Tibial artery (tissue), 4 donors: Measurements from ENCODE around the gene IL1R2.

Experiments used
- DNase-seq, 2 donors: peaks; one replicate each; pipeline ENCODE4 v3.0.0-alpha.2; 2019
- H3K27ac ChIP-seq, 2 donors: fragments of 200-600 bp; sonication (generic) in 1 of 2; 1 replicate in 1 of 2; 2 replicates in 1 of 2; pipeline ENCODE4 v1.5.1; 2018 to 2019; ENCODE audit warnings: mild to moderate bottlenecking in 1 of 2
- H3K27me3 ChIP-seq, 2 donors: fragments of 200-600 bp; sonication (generic) in 1 of 2; one replicate each; pipeline versions ENCODE4 v1.5.1 to v1.6.0; 2016 to 2019
- H3K36me3 ChIP-seq, 3 donors: fragments of 200-600 bp; sonication (generic) in 2 of 3; one replicate each; pipeline ENCODE4 v1.5.1; 2016 to 2019; ENCODE audit warnings: mild to moderate bottlenecking in 2 of 3
- H3K4me1 ChIP-seq, 4 donors: fragments of 200-600 bp; sonication (generic) in 2 of 4; 1 replicate in 3 of 4; 2 replicates in 1 of 4; pipeline ENCODE4 v1.5.1; 2016 to 2019
- H3K4me3 ChIP-seq, 2 donors: fragments of 200-600 bp; sonication (generic) in 1 of 2; 1 replicate in 1 of 2; 2 replicates in 1 of 2; pipeline ENCODE4 v1.5.1; 2018 to 2019; ENCODE audit warnings: mild to moderate bottlenecking in 2 of 2
- H3K9me3 ChIP-seq, 3 donors: fragments of 200-600 bp; sonication (generic) in 1 of 3; one replicate each; pipeline ENCODE4 v1.5.1; 2016 to 2019
- intact Hi-C: fragments of 100-400 bp; cut with DNase I; formaldehyde crosslinking; loops from one replicate; pipeline ENCODE4 v1.15.0; 2023; ENCODE audit warnings: low total_unique reads
- TF ChIP-seq, protein P1 (sequence below), 2 experiments: fragments of 200-600 bp in 1 of 2; fragments of 450-650 bp in 1 of 2; IDR thresholded peaks; one replicate each; pipeline ENCODE4 v1.5.1; 2017 to 2019; ENCODE audit warnings: antibody characterized with exemption in 2 of 2, mild to moderate bottlenecking in 1 of 2, moderate library complexity in 1 of 2

Gene IL1R2

GRCh38 chr2:101949304-101949703 lies 42.5 kb upstream of the IL1R2 start:
- no peak overlapping the region for H3K4me3 ChIP-seq
- no peaks in the 10 kb centered on the region for H3K27me3 ChIP-seq
- H3K9me3 ChIP-seq, result no peaks in the 10 kb centered on the region
- no peaks in the 10 kb centered on the region for H3K4me1 ChIP-seq
- TF ChIP-seq, protein P1, sequence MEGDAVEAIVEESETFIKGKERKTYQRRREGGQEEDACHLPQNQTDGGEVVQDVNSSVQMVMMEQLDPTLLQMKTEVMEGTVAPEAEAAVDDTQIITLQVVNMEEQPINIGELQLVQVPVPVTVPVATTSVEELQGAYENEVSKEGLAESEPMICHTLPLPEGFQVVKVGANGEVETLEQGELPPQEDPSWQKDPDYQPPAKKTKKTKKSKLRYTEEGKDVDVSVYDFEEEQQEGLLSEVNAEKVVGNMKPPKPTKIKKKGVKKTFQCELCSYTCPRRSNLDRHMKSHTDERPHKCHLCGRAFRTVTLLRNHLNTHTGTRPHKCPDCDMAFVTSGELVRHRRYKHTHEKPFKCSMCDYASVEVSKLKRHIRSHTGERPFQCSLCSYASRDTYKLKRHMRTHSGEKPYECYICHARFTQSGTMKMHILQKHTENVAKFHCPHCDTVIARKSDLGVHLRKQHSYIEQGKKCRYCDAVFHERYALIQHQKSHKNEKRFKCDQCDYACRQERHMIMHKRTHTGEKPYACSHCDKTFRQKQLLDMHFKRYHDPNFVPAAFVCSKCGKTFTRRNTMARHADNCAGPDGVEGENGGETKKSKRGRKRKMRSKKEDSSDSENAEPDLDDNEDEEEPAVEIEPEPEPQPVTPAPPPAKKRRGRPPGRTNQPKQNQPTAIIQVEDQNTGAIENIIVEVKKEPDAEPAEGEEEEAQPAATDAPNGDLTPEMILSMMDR (IDR thresholded peaks at IDR 0.05), result no peak
- H3K27ac ChIP-seq, result no peak overlapping the region
- no peaks in the 10 kb centered on the region for H3K36me3 ChIP-seq
- intact Hi-C loops, result no loop called here
- DNase-seq, result no peak

DNA sequence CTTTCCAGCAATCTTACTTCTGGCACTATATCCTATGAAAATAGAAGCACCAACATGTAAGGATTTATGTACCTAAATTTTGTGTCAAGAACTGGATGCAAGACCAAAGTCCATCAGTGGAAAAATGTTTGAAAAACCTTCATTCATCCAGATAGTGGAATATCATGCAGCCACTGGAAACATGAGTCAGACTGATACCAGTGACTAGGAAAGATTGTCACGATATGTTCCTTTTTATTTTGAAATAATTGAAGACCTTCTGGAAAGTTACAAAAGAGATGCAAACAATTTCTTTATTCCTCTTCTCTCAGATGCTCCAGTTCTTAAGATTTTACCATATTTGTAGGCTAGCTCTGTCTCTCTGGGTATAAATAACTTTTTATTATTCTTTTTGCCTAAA lies 40.5 kb upstream of the IL1R2 start:
- Histone ChIP-seq H3K4me3 (no peak overlapping the region), H3K36me3 (no peaks in the 10 kb centered on the region), H3K4me1 (no peaks in the 10 kb centered on the region), H3K27me3 (no peaks in the 10 kb centered on the region), H3K27ac (no peak overlapping the region), H3K9me3 (no peaks in the 10 kb centered on the region)
- TF ChIP-seq, protein P1 (IDR thresholded peaks at IDR 0.05), result no peak
- intact Hi-C loops, result no loop called here
- no peak for DNase-seq

- no peaks in the 10 kb centered on the region for H3K27me3 ChIP-seq
- no peak overlapping the region for H3K4me3 ChIP-seq
- H3K9me3 ChIP-seq, result no peaks in the 10 kb centered on the region
- H3K27ac ChIP-seq, result no peak overlapping the region
- H3K36me3 ChIP-seq, result no peaks in the 10 kb centered on the region
- no peaks in the 10 kb centered on the region for H3K4me1 ChIP-seq
- TF ChIP-seq, protein P1 (IDR thresholded peaks at IDR 0.05), result no peak
- intact Hi-C loops, result no loop called here
- DNase-seq, result no peak
Observed at GRCh38 chr2:101952551-101952950, 39.2 kb upstream of the IL1R2 start.

DNA sequence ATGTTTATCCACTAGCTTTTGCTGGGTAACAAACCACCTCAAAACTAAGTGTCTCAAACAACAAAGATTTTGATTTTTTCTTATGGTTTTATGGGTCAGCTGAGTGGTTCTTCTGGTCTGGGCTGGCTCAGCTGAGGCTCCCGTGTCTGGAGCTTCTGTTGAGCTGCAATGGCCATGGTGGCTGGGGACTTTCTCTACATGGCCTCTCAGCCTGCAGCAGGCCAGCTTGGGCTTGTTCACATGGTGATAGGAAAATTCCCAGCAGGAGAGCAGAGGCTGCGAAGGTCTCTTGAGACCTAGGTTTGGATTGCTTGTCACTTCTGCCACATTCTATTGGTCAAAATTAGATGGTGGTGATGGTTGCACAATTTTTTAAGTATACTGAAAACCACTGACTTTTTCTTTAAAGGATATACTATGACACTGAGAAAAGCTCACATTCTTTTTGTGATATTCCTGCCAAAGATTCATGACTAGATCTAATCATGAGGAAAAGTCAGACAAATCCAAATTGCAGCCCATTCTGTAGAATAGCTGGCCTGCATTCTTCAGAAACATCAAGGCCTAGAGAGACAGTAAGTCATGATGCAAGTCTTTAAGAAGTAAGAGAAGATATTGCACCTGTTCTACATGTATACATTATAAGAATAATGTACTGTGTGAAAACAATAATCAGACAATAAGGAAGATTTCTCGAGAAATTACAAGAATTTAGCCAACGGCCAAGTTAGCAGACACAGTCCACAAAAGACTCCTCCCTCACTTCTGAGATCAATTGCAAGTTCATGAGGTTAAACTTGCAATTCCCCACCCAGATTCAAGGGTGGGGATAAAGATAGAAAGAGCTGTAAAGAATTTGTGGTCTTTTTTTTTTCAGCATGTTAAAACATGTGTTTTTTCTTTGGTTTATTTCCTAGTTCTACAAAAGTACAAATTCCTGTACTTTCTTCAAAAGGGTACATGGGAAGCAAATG lies 35.0 kb upstream of the IL1R2 start:
- Histone ChIP-seq H3K27ac (no peak overlapping the region), H3K27me3 (no peaks in the 10 kb centered on the region), H3K4me3 (no peak overlapping the region), H3K4me1 (peaks cover 7 to 18% (median 14%) of the 10 kb centered on the region in 4 donors), H3K9me3 (no peaks in the 10 kb centered on the region), H3K36me3 (no peaks in the 10 kb centered on the region)
- TF ChIP-seq, protein P1 (IDR thresholded peaks at IDR 0.05), result no peak
- DNase-seq, result no peak
- intact Hi-C loops, result no loop called here

DNA sequence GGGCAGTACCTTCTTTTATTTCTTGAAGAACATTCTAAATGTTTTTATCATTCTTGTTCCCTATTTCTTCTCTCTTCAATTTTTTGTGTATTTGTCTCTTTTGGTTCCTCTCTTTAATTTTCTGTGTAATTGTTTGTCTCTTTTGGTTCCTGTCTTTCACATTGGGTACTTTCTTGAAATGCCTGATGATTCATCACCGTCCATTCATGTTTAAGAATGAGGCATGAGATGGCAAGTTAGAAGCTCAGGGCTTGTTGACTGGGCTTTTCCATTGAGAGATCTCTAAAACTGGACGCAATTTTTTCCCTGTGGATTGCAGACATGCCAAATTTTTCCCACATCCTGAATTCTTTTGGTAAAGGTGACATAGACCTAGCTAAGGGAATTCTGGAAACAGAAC lies 33.7 kb upstream of the IL1R2 start:
- no peaks in the 10 kb centered on the region for H3K27me3 ChIP-seq
- peak overlapping the region in 1 of 2 donors; percentile 38 for H3K27ac ChIP-seq
- H3K9me3 ChIP-seq, result no peaks in the 10 kb centered on the region
- H3K4me1 ChIP-seq, result peaks cover 7 to 28% (median 22%) of the 10 kb centered on the region in 4 donors
- no peak overlapping the region for H3K4me3 ChIP-seq
- intact Hi-C loops, result no loop called here
- no peaks in the 10 kb centered on the region for H3K36me3 ChIP-seq
- TF ChIP-seq, protein P1 (IDR thresholded peaks at IDR 0.05), result no peak
- DNase-seq, result no peak
